GM19372 (cell line): ENCODE measurements around the gene PDE1C.

Source experiments
- ATAC-seq: cut with Tn5 transposase; IDR thresholded peaks from one replicate; pipeline ENCODE4 v1.9.1; 2021; ENCODE audit warnings: mild to moderate bottlenecking, low read depth, moderate library complexity; ENCODE audit not compliant: unreplicated experiment

Gene PDE1C

GRCh38 chr7:32075612-32076011, 5.4 kb upstream of the PDE1C start:
- ATAC-seq, result no peak

GRCh38 chr7:32074787-32075585, 4.8 kb upstream of the PDE1C start:
- ATAC-seq, result no peak

- ATAC-seq, result no peak
Observed at GRCh38 chr7:32073533-32073932, 3.3 kb upstream of the PDE1C start.

GRCh38 chr7:32072397-32072796, 2.2 kb upstream of the PDE1C start:
- ATAC-seq, result no peak

GRCh38 chr7:32071466-32072091, 1.4 kb upstream of the PDE1C start:
- ATAC-seq, result no peak

GRCh38 chr7:32070051-32070405, 179 bp downstream of the PDE1C start:
- no peak for ATAC-seq

- ATAC-seq, result no peak
Observed at GRCh38 chr7:32069116-32069650, 1.0 kb downstream of the PDE1C start.

- no peak for ATAC-seq
Observed at GRCh38 chr7:32068411-32069101, 1.7 kb downstream of the PDE1C start.

GRCh38 chr7:32066441-32066840, 3.8 kb downstream of the PDE1C start:
- ATAC-seq, result no peak

- no peak for ATAC-seq
Observed at GRCh38 chr7:32063614-32064013, 6.6 kb downstream of the PDE1C start.

- ATAC-seq, result no peak
Observed at GRCh38 chr7:32062150-32062549, 8.1 kb downstream of the PDE1C start.

GRCh38 chr7:32061346-32061745, 8.9 kb downstream of the PDE1C start:
- ATAC-seq, result no peak

GRCh38 chr7:32059289-32060011, 10.8 kb downstream of the PDE1C start:
- ATAC-seq, result no peak

GRCh38 chr7:32058002-32058401, 12.2 kb downstream of the PDE1C start:
- no peak for ATAC-seq

GRCh38 chr7:32056767-32057166, 13.4 kb downstream of the PDE1C start:
- ATAC-seq, result no peak

GRCh38 chr7:32053204-32053603, 17.0 kb downstream of the PDE1C start:
- no peak for ATAC-seq

- ATAC-seq, result no peak
Observed at GRCh38 chr7:32051128-32051527, 19.1 kb downstream of the PDE1C start.

- ATAC-seq, result no peak
Observed at GRCh38 chr7:32049599-32049998, 20.6 kb downstream of the PDE1C start.

- ATAC-seq, result no peak
Observed at GRCh38 chr7:32048970-32049491, 21.2 kb downstream of the PDE1C start.

GRCh38 chr7:32047801-32048200, 22.4 kb downstream of the PDE1C start:
- no peak for ATAC-seq

GRCh38 chr7:32047075-32047474, 23.1 kb downstream of the PDE1C start:
- ATAC-seq, result no peak
